Endothelial cell of umbilical vein (primary cell): ENCODE measurements around the gene ARHGAP27. TPM values are rescaled to one million over a fixed set of nuclear protein-coding genes. Genes with fewer than 3 reads are reported as not detected.

Experiments used
- BruUV-seq: library from RNA; stranded (reverse); fragments of 400-500 nt; replicated peaks from 2 replicates; lab custom pipeline; 2021; lab: Mats Ljungman, UMichigan
- CTCF ChIA-PET: fragments of 300-600, 350-600 bp; sonication (Branson Sonifier 250); formaldehyde crosslinking; loops from one replicate; lab custom pipeline; 2021; ENCODE audit warnings: antibody characterized with exemption, inconsistent platforms; lab: Charles Lee
- POLR2A ChIA-PET: fragments of 300-600, 350-600 bp; sonication (Branson Sonifier 250); formaldehyde crosslinking; loops from one replicate; lab custom pipeline; 2021; ENCODE audit warnings: antibody characterized with exemption, inconsistent platforms; lab: Charles Lee
- DNase-seq: peaks from one replicate; pipeline ENCODE4 v3.0.0-alpha.2; 2011; ENCODE audit warnings: low read depth, low spot score
- FAIRE-seq: peaks from 2 replicates; lab custom pipeline; 2011; peaks lifted over from hg19 to GRCh38; lab: Jason Lieb, UNC
- H2AFZ ChIP-seq: 2 replicates; pipeline ENCODE4 v1.6.0; 2012; ENCODE audit warnings: low read depth, low read length, control low read depth, inconsistent platforms
- H3K27ac ChIP-seq: 2 replicates; pipeline ENCODE4 v1.5.1; 2011; ENCODE audit warnings: low read depth, mild to moderate bottlenecking, control low read depth, low read length, moderate library complexity; ENCODE audit not compliant: insufficient read depth
- H3K27me3 ChIP-seq, 2 experiments: 2 replicates each; pipeline versions ENCODE4 v1.6.0 to v1.6.1; 2011; ENCODE audit warnings: low read length in 2 of 2, mixed read lengths in 1 of 2; ENCODE audit not compliant: control insufficient read depth in 2 of 2, insufficient read depth in 2 of 2
- H3K36me3 ChIP-seq, 2 experiments: 2 replicates in 1 of 2; 3 replicates in 1 of 2; pipeline ENCODE4 v1.5.1; 2011; ENCODE audit warnings: low read length in 2 of 2, mild to moderate bottlenecking in 1 of 2, moderate library complexity in 1 of 2; ENCODE audit not compliant: control insufficient read depth in 2 of 2, insufficient read depth in 2 of 2; ENCODE audit errors: extremely low read depth in 1 of 2
- H3K4me1 ChIP-seq: 3 replicates; pipeline ENCODE4 v1.5.1; 2011; ENCODE audit warnings: mild to moderate bottlenecking, low read length; ENCODE audit not compliant: control insufficient read depth, insufficient read depth; ENCODE audit errors: extremely low read depth
- H3K4me2 ChIP-seq: 2 replicates; pipeline ENCODE4 v1.6.1; 2011; ENCODE audit warnings: low read length, control low read depth, mixed read lengths; ENCODE audit not compliant: insufficient read depth
- H3K4me3 ChIP-seq, 3 experiments: fragments of 200-600 bp in 1 of 3; sonication (generic), shearing (Covaris generic) in 1 of 3; replicated peaks in 1 of 3; 2 replicates each; pipeline ENCODE4 v1.5.1; 2011 to 2016; ENCODE audit warnings: control low read depth in 3 of 3, low read length in 3 of 3, mild to moderate bottlenecking in 2 of 3, inconsistent platforms in 1 of 3, low read depth in 1 of 3, moderate library complexity in 1 of 3; ENCODE audit not compliant: insufficient read depth in 1 of 3
- H3K79me2 ChIP-seq: 2 replicates; pipeline ENCODE4 v1.6.0; 2012; ENCODE audit warnings: low read length, inconsistent platforms; ENCODE audit not compliant: control insufficient read depth, insufficient read depth
- H3K9ac ChIP-seq: replicated peaks from 2 replicates; pipeline ENCODE3; 2011; ENCODE audit warnings: low read length, control low read depth; ENCODE audit not compliant: insufficient read depth; ENCODE audit errors: extremely low read depth
- H3K9me1 ChIP-seq: replicated peaks from 3 replicates; pipeline ENCODE4 v1.6.0; 2011; ENCODE audit warnings: mild to moderate bottlenecking, low read length; ENCODE audit not compliant: control insufficient read depth, insufficient read depth; ENCODE audit errors: extremely low read depth
- H3K9me3 ChIP-seq: replicated peaks from 2 replicates; pipeline ENCODE4 v1.5.1; 2012; ENCODE audit warnings: low read length, inconsistent platforms; ENCODE audit not compliant: control insufficient read depth, insufficient read depth
- H4K20me1 ChIP-seq: replicated peaks from 2 replicates; pipeline ENCODE3; 2011; ENCODE audit warnings: mild to moderate bottlenecking, low read length; ENCODE audit not compliant: control insufficient read depth, insufficient read depth; ENCODE audit errors: extremely low read depth
- CTCF ChIP-seq, 2 donors: IDR thresholded peaks; 1 replicate in 1 of 2; 2 replicates in 1 of 2; pipeline ENCODE4 v1.5.1; 2011; ENCODE audit warnings: low read length in 2 of 2, mild to moderate bottlenecking in 2 of 2, moderate library complexity in 2 of 2, control low read depth in 1 of 2, inconsistent platforms in 1 of 2, low read depth in 1 of 2; ENCODE audit not compliant: insufficient read depth in 1 of 2; ENCODE audit errors: extremely low read depth in 1 of 2
- EZH2 ChIP-seq: IDR thresholded peaks from 2 replicates; pipeline ENCODE4 v1.6.1; 2012; ENCODE audit warnings: borderline replicate concordance, low read depth, mild to moderate bottlenecking, moderate library complexity, low read length, inconsistent platforms; ENCODE audit not compliant: severe bottlenecking
- FOS ChIP-seq: IDR thresholded peaks from 2 replicates; pipeline ENCODE4 v1.6.1; 2011; ENCODE audit warnings: mild to moderate bottlenecking, low read length, moderate library complexity, borderline replicate concordance; ENCODE audit not compliant: insufficient read depth
- GATA2 ChIP-seq: IDR thresholded peaks from 2 replicates; pipeline ENCODE4 v1.7.0; 2011; ENCODE audit warnings: low read depth, mild to moderate bottlenecking, moderate library complexity, mixed read lengths, low read length; ENCODE audit not compliant: insufficient read length, insufficient read depth
- JUN ChIP-seq: IDR thresholded peaks from 2 replicates; pipeline ENCODE4 v1.6.1; 2011; ENCODE audit warnings: borderline replicate concordance, low read depth; ENCODE audit not compliant: insufficient read length, insufficient read depth
- MAX ChIP-seq: IDR thresholded peaks from 2 replicates; pipeline ENCODE4 v1.6.1; 2011; ENCODE audit not compliant: insufficient read depth, insufficient read length
- MYC ChIP-seq: IDR thresholded peaks from one replicate; pipeline ENCODE4 v1.6.1; 2011; ENCODE audit warnings: mild to moderate bottlenecking, low read depth, low read length
- POLR2A ChIP-seq: IDR thresholded peaks from 2 replicates; pipeline ENCODE4 v1.6.1; 2012; ENCODE audit warnings: low read depth, mild to moderate bottlenecking, control low read depth, low read length
- POLR2AphosphoS5 ChIP-seq: IDR thresholded peaks from 2 replicates; pipeline ENCODE4 v1.6.1; 2012; ENCODE audit warnings: low read depth, mild to moderate bottlenecking, control low read depth, low read length, moderate library complexity; ENCODE audit not compliant: insufficient read depth
- dilution Hi-C: fragments of 300-500 bp; cut with MboI; formaldehyde crosslinking; loops from one replicate; pipeline ENCODE4 v1.15.0; 2019; ENCODE audit warnings: low sequenced_read_pairs; ENCODE audit not compliant: extremely low pct_ligation_motif_present
- intact Hi-C: fragments of 100-400 bp; cut with micrococcal nuclease; formaldehyde crosslinking; loops from one replicate; pipeline ENCODE4 v1.10.0; 2022
- polyA plus RNA-seq, 4 experiments: library from polyadenylated mRNA; depleted of rRNA in 3 of 4; stranded (reverse) in 3 of 4; unstranded in 1 of 4; fragments of >200 nt; gene quantifications; 2 replicates each; pipeline versions ENCODE4 v1.2.1 to v1.2.3, GENCODE V29; 2011 to 2012; ENCODE audit warnings: missing spikeins in 1 of 4
- total RNA-seq: library from RNA; stranded (reverse); gene quantifications from 2 replicates; pipeline ENCODE4 v1.2.3, GENCODE V29; 2021

Gene ARHGAP27
- total and polyA plus RNA-seq, 2 donors (not counting 3 experiments of a cell fraction or from before 2014, with no cell fraction given) = 21.0 to 47.0 TPM

- H3K27me3 ChIP-seq = peaks cover 0 to 6% of the 10 kb centered on the region in 2 experiments
- H3K9me3 ChIP-seq = no peaks in the 10 kb centered on the region
- no peak overlapping the region for H2AFZ ChIP-seq
- intact Hi-C loops (no loop called here), dilution Hi-C loops (no loop called here)
- H3K9ac ChIP-seq = no peak overlapping the region
- no peak for DNase-seq
- H4K20me1 ChIP-seq = no peaks in the 10 kb centered on the region
- TF ChIP-seq POLR2AphosphoS5 (no peak), CTCF (IDR thresholded peaks at IDR 0.05; ENCODE audit: extremely low read depth in 1 of 2, insufficient read depth in 1 of 2, low read depth in 1 of 2, low read length in 2 of 2) (no peak), MAX (no peak), MYC (no peak), GATA2 (no peak), JUN (no peak), POLR2A (no peak), FOS (no peak), EZH2 (no peak)
- no peaks in the 10 kb centered on the region for H3K9me1 ChIP-seq
- FAIRE-seq = no peak
- H3K79me2 ChIP-seq = no peaks in the 10 kb centered on the region
- H3K27ac ChIP-seq = no peak overlapping the region
- no peak overlapping the region for H3K4me3 ChIP-seq
- ChIA-PET CTCF (interaction anchor here (0.8 to 12.8 kb wide), 6 partner anchors 26 to 253 kb away, joined by 3 to 283 read pairs (median 4); partner anchors contain the start of genes ACBD4 and FMNL1), POLR2A (no interaction called here)
- BruUV-seq = no TSS peak
- no peaks in the 10 kb centered on the region for H3K36me3 ChIP-seq
- H3K4me1 ChIP-seq = no peaks in the 10 kb centered on the region
- H3K4me2 ChIP-seq = no peak overlapping the region
Measured at GRCh38 chr17:45388604-45389325, 43.9 kb downstream of the ARHGAP27 start.
